ENCODE measurements around the gene PIM2.
"Not testable (repeated sequence)": the region's sequence is repeated elsewhere in the genome, so short reads cannot be mapped to it uniquely, and the experiment has no call there.

Gene PIM2

GRCh38 chrX:48904180-48904579 lies 14.6 kb downstream of the PIM2 start:
- no peak for DNase-seq

- no peak for DNase-seq
Observed at GRCh38 chrX:48903290-48903689, 15.5 kb downstream of the PIM2 start.

- DNase-seq: no peak
Observed at GRCh38 chrX:48902776-48903175, 16.0 kb downstream of the PIM2 start.

GRCh38 chrX:48902135-48902534 lies 16.7 kb downstream of the PIM2 start:
- no peak for DNase-seq

GRCh38 chrX:48901069-48901468 lies 17.8 kb downstream of the PIM2 start:
- DNase-seq: no peak

GRCh38 chrX:48899078-48899410 lies 19.8 kb downstream of the PIM2 start:
- DNase-seq: no peak

GRCh38 chrX:48897625-48898306 lies 21.1 kb downstream of the PIM2 start, which contains the start of the genes PQBP1 and TIMM17B:
TSS of gene PQBP1 (plus strand) at chrX:48897930. CDS start at chrX:48898510, 580 bp downstream.
TSS of gene TIMM17B (minus strand) at chrX:48897768. CDS start at chrX:48897749, 19 bp downstream.
- peak; percentile 79 for DNase-seq

- no peak for DNase-seq
Observed at GRCh38 chrX:48897157-48897624, 21.6 kb downstream of the PIM2 start.

GRCh38 chrX:48896611-48897011 lies 22.2 kb downstream of the PIM2 start:
- no peak for DNase-seq

- no peak for DNase-seq
Observed at GRCh38 chrX:48894891-48895290, 23.9 kb downstream of the PIM2 start.

- DNase-seq: no peak
Observed at GRCh38 chrX:48893556-48894348, 25.1 kb downstream of the PIM2 start.

- no peak for DNase-seq
Observed at GRCh38 chrX:48892896-48893295, 25.9 kb downstream of the PIM2 start.

GRCh38 chrX:48891402-48892288 lies 27.2 kb downstream of the PIM2 start:
- DNase-seq: peak; percentile 60

- DNase-seq: no peak
Observed at GRCh38 chrX:48890934-48891401, 27.9 kb downstream of the PIM2 start.

GRCh38 chrX:48890296-48890925 lies 28.4 kb downstream of the PIM2 start:
- DNase-seq: no peak

- DNase-seq: not testable (repeated sequence)
Observed at GRCh38 chrX:48886586-48886985, 32.2 kb downstream of the PIM2 start.

- no peak for DNase-seq
Observed at GRCh38 chrX:48883729-48884128, 35.1 kb downstream of the PIM2 start.

GRCh38 chrX:48876944-48877343 lies 41.9 kb downstream of the PIM2 start:
- DNase-seq: not testable (repeated sequence)

GRCh38 chrX:48872017-48872416 lies 46.8 kb downstream of the PIM2 start:
- DNase-seq: not testable (repeated sequence)

GRCh38 chrX:48864210-48864609 lies 54.6 kb downstream of the PIM2 start:
- DNase-seq: no peak
